CD4-positive, alpha-beta memory T cell (primary cell): ENCODE results near the gene INPP5B. TPM values are rescaled to one million over a fixed set of nuclear protein-coding genes. Genes with fewer than 3 reads are reported as not detected.

ENCODE experiments used
- CTCF ChIA-PET: fragments of 350-600 bp; sonication (Branson Sonifier 250); formaldehyde crosslinking; loops from one replicate; lab custom pipeline; 2021; ENCODE audit warnings: inconsistent platforms; ENCODE audit not compliant: partially characterized antibody; lab: Charles Lee
- POLR2A ChIA-PET: fragments of 350-600 bp; sonication (Branson Sonifier 250); formaldehyde crosslinking; loops from one replicate; lab custom pipeline; 2021; ENCODE audit not compliant: partially characterized antibody; lab: Charles Lee
- DNase-seq, 5 donors: peaks; one replicate each; pipeline versions ENCODE4 v3.0.0 to v3.0.0-alpha.2; 2020 to 2022; ENCODE audit warnings: mixed read lengths in 1 of 5
- H3K27ac ChIP-seq: one replicate; pipeline ENCODE4 v1.7.0; 2013; ENCODE audit warnings: low read depth, low read length
- H3K27me3 ChIP-seq: 2 replicates; pipeline ENCODE4 v1.7.0; 2013; ENCODE audit warnings: mild to moderate bottlenecking, low read length, moderate library complexity; ENCODE audit not compliant: insufficient read depth
- H3K36me3 ChIP-seq: 2 replicates; pipeline ENCODE4 v1.7.0; 2013; ENCODE audit warnings: mild to moderate bottlenecking, low read length, moderate library complexity; ENCODE audit not compliant: insufficient read depth
- H3K4me1 ChIP-seq: 2 replicates; pipeline ENCODE4 v1.7.0; 2013; ENCODE audit warnings: mild to moderate bottlenecking, low read length, moderate library complexity; ENCODE audit not compliant: insufficient read depth
- H3K4me3 ChIP-seq, 2 donors: one replicate each; pipeline ENCODE4 v1.7.0; 2013; ENCODE audit warnings: low read length in 2 of 2, mild to moderate bottlenecking in 1 of 2
- H3K9me3 ChIP-seq, 2 donors: one replicate each; pipeline ENCODE4 v1.7.0; 2013; ENCODE audit warnings: low read length in 2 of 2, control low read depth in 1 of 2; ENCODE audit not compliant: control insufficient read depth in 1 of 2
- H3K27ac Mint-ChIP-seq, 7 donors: one replicate each; pipeline ENCODE4 v1.8.0; 2020 to 2021; ENCODE audit warnings: mixed read lengths in 7 of 7, mild to moderate bottlenecking in 6 of 7, inconsistent platforms in 3 of 7, moderate library complexity in 3 of 7
- H3K27me3 Mint-ChIP-seq, 2 donors: one replicate each; pipeline ENCODE4 v1.8.0; 2020 to 2021; ENCODE audit warnings: mixed read lengths in 2 of 2
- H3K36me3 Mint-ChIP-seq, 2 donors: one replicate each; pipeline ENCODE4 v1.8.0; 2020 to 2021; ENCODE audit warnings: mixed read lengths in 2 of 2, inconsistent platforms in 1 of 2, mild to moderate bottlenecking in 1 of 2
- H3K4me1 Mint-ChIP-seq, 4 donors: one replicate each; pipeline ENCODE4 v1.8.0; 2020 to 2021; ENCODE audit warnings: mixed read lengths in 4 of 4, mild to moderate bottlenecking in 1 of 4
- H3K4me3 Mint-ChIP-seq, 8 donors: one replicate each; pipeline ENCODE4 v1.8.0; 2020 to 2021; ENCODE audit warnings: mixed read lengths in 8 of 8, mild to moderate bottlenecking in 7 of 8, moderate library complexity in 6 of 8, inconsistent platforms in 3 of 8
- H3K9me3 Mint-ChIP-seq, 8 donors: one replicate each; pipeline ENCODE4 v1.8.0; 2020 to 2021; ENCODE audit warnings: mixed read lengths in 8 of 8, mild to moderate bottlenecking in 5 of 8, inconsistent platforms in 3 of 8, moderate library complexity in 1 of 8
- intact Hi-C: fragments of 100-400 bp; cut with micrococcal nuclease; formaldehyde crosslinking; loops from one replicate; pipeline ENCODE4 v1.15.1; 2023
- polyA plus RNA-seq, 2 donors: library from polyadenylated mRNA; unstranded; fragments of 300-500 nt; fragmentation: Illumina TruSeq; gene quantifications; one replicate each; pipeline ENCODE4 v1.2.3, GENCODE V29; 2021
- total RNA-seq, 2 experiments: library from RNA; stranded (reverse); gene quantifications; one replicate each; pipeline ENCODE4 v1.2.3, GENCODE V29; 2021

INPP5B gene
- total RNA-seq (10 to 100 TPM; 31.4 to 35.7 TPM), polyA plus RNA-seq (10 to 100 TPM in 1 of 2 donors, 1 to 10 TPM in 1; 8.9 to 21.0 TPM)

DNA sequence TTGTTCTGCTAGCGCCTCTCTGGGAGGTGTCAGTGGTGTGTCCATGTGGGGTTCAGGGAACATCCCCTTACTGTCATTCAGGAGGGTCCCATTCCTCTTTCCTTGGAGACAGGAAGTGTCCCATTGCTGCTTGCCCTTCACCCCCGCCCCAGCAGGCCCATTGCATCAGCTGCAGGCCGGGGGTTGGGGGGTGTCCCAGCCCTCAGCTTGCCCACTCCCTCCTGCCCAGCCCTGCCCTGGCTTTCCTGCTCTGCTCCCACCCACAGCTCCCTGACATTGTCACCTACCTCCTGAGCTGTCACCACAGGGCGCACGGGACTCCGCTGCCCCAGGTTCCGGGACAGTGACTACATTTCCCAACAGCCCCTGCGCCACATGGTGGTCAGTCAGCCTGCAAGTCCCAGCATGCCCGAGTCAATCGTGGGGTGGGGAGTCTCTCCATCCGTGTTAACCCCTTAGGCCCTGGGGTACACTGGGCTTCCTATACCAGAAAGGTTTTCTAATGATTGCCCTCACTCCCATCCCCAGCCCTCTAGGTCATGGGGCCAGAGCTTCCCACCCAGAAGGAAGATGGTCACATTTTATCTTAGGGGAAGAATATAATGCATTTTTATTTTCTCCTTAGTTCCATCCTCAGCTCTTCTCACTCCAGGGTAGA is at the start of gene INPP5B:
INPP5B (minus strand) TSS at position 351 of the 658 bp plus-strand sequence. CDS start 745 bp downstream, outside the sequence.
- Mint-ChIP-seq H3K9me3 (no peaks in the 10 kb centered on the region), H3K4me1 (peaks cover 5 to 15% (median 9%) of the 10 kb centered on the region in 4 donors), H3K27me3 (peaks cover 0 to 2% of the 10 kb centered on the region in 2 donors), H3K27ac (peak within 1 kb of the TSS in 6 of 7 donors; percentile 27 to 94 (median 87)), H3K4me3 (peak within 1 kb of the TSS; percentile 76 to 90 (median 84)), H3K36me3 (no peaks in the 10 kb centered on the region)
- Histone ChIP-seq H3K4me3 (peak within 1 kb of the TSS; percentile 17 to 37), H3K36me3 (no peaks in the 10 kb centered on the region), H3K9me3 (no peaks in the 10 kb centered on the region), H3K27ac (no peak within 1 kb of the TSS), H3K27me3 (no peaks in the 10 kb centered on the region), H3K4me1 (peaks cover 13% of the 10 kb centered on the region)
- intact Hi-C loops, result no loop called here
- POLR2A ChIA-PET, result interaction anchor here (0.7 to 1.7 kb wide), 3 partner anchors 15 to 139 kb away, joined by 3 to 4 read pairs (median 3); partner anchors contain the start of genes C1orf122, MTF1 and YRDC
- CTCF ChIA-PET, result no interaction called here
- DNase-seq, result peak; percentile 29 to 55 (median 37)

- H3K4me3 Mint-ChIP-seq, result peak overlapping the region in 7 of 8 donors; percentile 64 to 86 (median 79)
- no peak for DNase-seq
- Histone ChIP-seq H3K27ac (peak overlapping the region; percentile 44), H3K9me3 (no peaks in the 10 kb centered on the region), H3K4me1 (peaks cover 9% of the 10 kb centered on the region), H3K27me3 (no peaks in the 10 kb centered on the region), H3K36me3 (no peaks in the 10 kb centered on the region), H3K4me3 (no peak overlapping the region)
- H3K36me3 Mint-ChIP-seq, result no peaks in the 10 kb centered on the region
- H3K27ac Mint-ChIP-seq, result peak overlapping the region in 4 of 7 donors; percentile 22 to 95 (median 64)
- H3K9me3 Mint-ChIP-seq, result no peaks in the 10 kb centered on the region
- peaks cover 8 to 30% (median 14%) of the 10 kb centered on the region in 4 donors for H3K4me1 Mint-ChIP-seq
- no peaks in the 10 kb centered on the region for H3K27me3 Mint-ChIP-seq
- ChIA-PET POLR2A (interaction anchor here (1.0 to 2.9 kb wide), 3 partner anchors 16 to 188 kb away, joined by 3 to 18 read pairs (median 3); partner anchors contain the start of genes C1orf122, UTP11 and YRDC), CTCF (interaction anchor here (9.8 kb wide), 1 partner anchor 20 kb away, joined by 192 read pairs; the partner anchor contains the start of gene UTP11)
- intact Hi-C loops, result no loop called here
These were observed 49.0 kb upstream of the INPP5B start for GRCh38 chr1:37995751-37996345.

- POLR2A ChIA-PET, result interaction anchor here (1.0 to 2.9 kb wide), 4 partner anchors 14 to 64 kb away, joined by 3 to 18 read pairs (median 6); partner anchors contain the start of gene UTP11
- Mint-ChIP-seq H3K4me3 (peak overlapping the region; percentile 14 to 86 (median 76)), H3K4me1 (peaks cover 9 to 30% (median 16%) of the 10 kb centered on the region in 4 donors), H3K27ac (peak overlapping the region; percentile 38 to 95 (median 74)), H3K9me3 (no peaks in the 10 kb centered on the region), H3K36me3 (peaks cover 0 to 1% of the 10 kb centered on the region in 2 donors), H3K27me3 (peaks cover 0 to 1% of the 10 kb centered on the region in 2 donors)
- H3K4me3 ChIP-seq, result no peak overlapping the region
- no peak overlapping the region for H3K27ac ChIP-seq
- H3K9me3 ChIP-seq, result no peaks in the 10 kb centered on the region
- H3K4me1 ChIP-seq, result peaks cover 13% of the 10 kb centered on the region
- DNase-seq, result no peak
- no peaks in the 10 kb centered on the region for H3K36me3 ChIP-seq
- intact Hi-C loops, result loop anchor here (5.0 kb wide), 1 partner anchor 303 kb away; the partner anchor contains the start of gene CDCA8
- H3K27me3 ChIP-seq, result no peaks in the 10 kb centered on the region
- CTCF ChIA-PET, result interaction anchor here (9.8 kb wide), 1 partner anchor 21 kb away, joined by 192 read pairs; the partner anchor contains the start of gene UTP11
These were observed 48.2 kb upstream of the INPP5B start for GRCh38 chr1:37994886-37995566.

- intact Hi-C loops, result no loop called here
- Histone ChIP-seq H3K27me3 (no peaks in the 10 kb centered on the region), H3K36me3 (peaks cover 19% of the 10 kb centered on the region), H3K4me3 (peak overlapping the region; percentile 91 to 93), H3K27ac (peak overlapping the region; percentile 78), H3K4me1 (peaks cover 25% of the 10 kb centered on the region), H3K9me3 (no peaks in the 10 kb centered on the region)
- CTCF ChIA-PET, result interaction anchor here (1.0 to 9.8 kb wide), 10 partner anchors 11 to 848 kb away, joined by 3 to 192 read pairs (median 6); partner anchors contain the start of genes MTF1 and UTP11
- DNase-seq, result peak in 2 of 5 donors; percentile 32 to 57
- POLR2A ChIA-PET, result interaction anchor here (0.7 to 2.6 kb wide), 7 partner anchors 14 to 297 kb away, joined by 3 to 15 read pairs (median 4); partner anchors contain the start of genes CDCA8, MTF1 and UTP11
- H3K4me3 Mint-ChIP-seq, result peak overlapping the region; percentile 97 to 100 (median 99)
- peaks cover 0 to 2% of the 10 kb centered on the region in 2 donors for H3K27me3 Mint-ChIP-seq
- H3K27ac Mint-ChIP-seq, result peak overlapping the region; percentile 86 to 99 (median 95)
- H3K4me1 Mint-ChIP-seq, result peaks cover 10 to 36% (median 21%) of the 10 kb centered on the region in 4 donors
- H3K9me3 Mint-ChIP-seq, result no peaks in the 10 kb centered on the region
- H3K36me3 Mint-ChIP-seq, result peaks cover 15 to 37% of the 10 kb centered on the region in 2 donors
These were observed 42.6 kb upstream of the INPP5B start for GRCh38 chr1:37989361-37989930.

DNA sequence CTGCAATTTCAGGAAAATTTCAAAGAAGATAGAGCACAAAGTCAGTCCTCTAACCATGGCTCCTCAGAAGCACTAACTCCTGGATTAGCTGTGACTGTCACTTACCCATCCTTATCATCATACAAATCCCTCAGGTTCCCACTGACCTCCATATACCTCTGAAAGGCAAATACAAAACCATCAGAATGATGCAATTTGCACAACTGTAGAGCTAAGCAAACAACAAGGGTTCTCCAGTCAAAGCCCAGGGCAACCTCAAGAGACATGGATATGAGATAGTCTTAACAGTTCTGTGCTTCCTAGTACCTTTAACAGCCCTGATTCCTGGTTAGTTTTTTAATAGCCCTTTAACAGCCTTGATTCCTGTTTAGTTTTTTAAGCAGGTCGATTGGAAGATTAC is 40.8 kb upstream of the INPP5B start:
- CTCF ChIA-PET, result no interaction called here
- Histone ChIP-seq H3K27ac (no peak overlapping the region), H3K4me1 (peaks cover 22% of the 10 kb centered on the region), H3K27me3 (no peaks in the 10 kb centered on the region), H3K9me3 (no peaks in the 10 kb centered on the region), H3K36me3 (peaks cover 25% of the 10 kb centered on the region), H3K4me3 (no peak overlapping the region)
- intact Hi-C loops, result no loop called here
- Mint-ChIP-seq H3K9me3 (no peaks in the 10 kb centered on the region), H3K4me1 (peaks cover 10 to 31% (median 21%) of the 10 kb centered on the region in 4 donors), H3K27me3 (peaks cover 0 to 2% of the 10 kb centered on the region in 2 donors), H3K27ac (peak overlapping the region in 3 of 7 donors; percentile 27 to 42 (median 28)), H3K4me3 (peak overlapping the region in 2 of 8 donors; percentile 99 to 100), H3K36me3 (peaks cover 25 to 46% of the 10 kb centered on the region in 2 donors)
- DNase-seq, result no peak
- POLR2A ChIA-PET, result interaction anchor here (0.9 kb wide), 1 partner anchor 180 kb away, joined by 3 read pairs; the partner anchor contains the start of genes C1orf122 and YRDC

DNA sequence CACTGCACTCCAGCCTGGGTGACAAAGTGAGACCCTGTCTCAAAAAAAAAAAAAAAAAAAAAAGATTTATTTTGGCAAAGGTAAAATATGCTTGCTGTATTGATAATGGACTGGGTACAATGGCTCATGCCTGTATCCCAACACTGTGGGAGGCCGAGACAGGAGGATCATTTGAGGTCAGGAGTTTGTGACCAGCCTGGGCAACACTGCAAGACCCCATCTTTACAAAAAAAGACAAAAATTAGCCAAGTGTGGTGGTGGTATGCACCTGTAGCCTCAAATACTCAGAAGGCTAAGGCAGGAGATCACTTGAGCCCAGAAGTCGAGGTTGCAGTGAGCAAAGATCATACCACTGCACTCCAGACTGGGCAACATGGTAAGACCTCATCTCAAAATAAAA is 36.7 kb upstream of the INPP5B start:
- no peak overlapping the region for H3K27ac ChIP-seq
- H3K4me3 Mint-ChIP-seq, result no peak overlapping the region
- no peaks in the 10 kb centered on the region for H3K9me3 Mint-ChIP-seq
- H3K4me3 ChIP-seq, result no peak overlapping the region
- peaks cover 55 to 76% of the 10 kb centered on the region in 2 donors for H3K36me3 Mint-ChIP-seq
- H3K27ac Mint-ChIP-seq, result no peak overlapping the region
- CTCF ChIA-PET, result no interaction called here
- POLR2A ChIA-PET, result no interaction called here
- H3K36me3 ChIP-seq, result peaks cover 60% of the 10 kb centered on the region
- intact Hi-C loops, result no loop called here
- H3K9me3 ChIP-seq, result no peaks in the 10 kb centered on the region
- H3K4me1 Mint-ChIP-seq, result peaks cover 6 to 12% (median 10%) of the 10 kb centered on the region in 4 donors
- H3K27me3 ChIP-seq, result no peaks in the 10 kb centered on the region
- no peak for DNase-seq
- no peaks in the 10 kb centered on the region for H3K27me3 Mint-ChIP-seq
- H3K4me1 ChIP-seq, result peaks cover 11% of the 10 kb centered on the region
